Ishikawa (cell line): ENCODE results near the gene SRXN1.
A peak's percentile ranks its signal among the peaks of the same experiment; 100 is the strongest.

Source experiments
- CEBPB ChIP-seq: IDR thresholded peaks from 2 replicates; pipeline ENCODE4 v1.6.1; 2012
- CREB1 ChIP-seq: IDR thresholded peaks from 2 replicates; pipeline ENCODE4 v1.6.1; 2012; ENCODE audit warnings: low read depth
- EGR1 ChIP-seq: IDR thresholded peaks from 2 replicates; pipeline ENCODE4 v1.6.1; 2012
- EP300 ChIP-seq: IDR thresholded peaks from 2 replicates; pipeline ENCODE4 v1.6.1; 2012; ENCODE audit warnings: borderline replicate concordance
- FOXM1 ChIP-seq: IDR thresholded peaks from 2 replicates; pipeline ENCODE4 v1.6.1; 2012; ENCODE audit warnings: low read depth, borderline replicate concordance
- MAX ChIP-seq: IDR thresholded peaks from 2 replicates; pipeline ENCODE4 v1.6.1; 2012
- NFIC ChIP-seq: IDR thresholded peaks from 2 replicates; pipeline ENCODE4 v1.6.1; 2012
- RAD21 ChIP-seq: IDR thresholded peaks from 2 replicates; pipeline ENCODE4 v1.6.1; 2012; ENCODE audit warnings: low read depth
- REST ChIP-seq: IDR thresholded peaks from 2 replicates; pipeline ENCODE4 v1.6.1; 2012; ENCODE audit warnings: low read depth, mild to moderate bottlenecking
- TAF1 ChIP-seq: IDR thresholded peaks from 2 replicates; pipeline ENCODE4 v1.6.1; 2012; ENCODE audit warnings: low read depth, mild to moderate bottlenecking
- TCF12 ChIP-seq: IDR thresholded peaks from 2 replicates; pipeline ENCODE4 v1.6.1; 2012; ENCODE audit warnings: low read depth
- TEAD4 ChIP-seq: IDR thresholded peaks from 2 replicates; pipeline ENCODE4 v1.6.1; 2012
- USF1 ChIP-seq: IDR thresholded peaks from 2 replicates; pipeline ENCODE4 v1.6.1; 2012
- YY1 ChIP-seq: IDR thresholded peaks from 2 replicates; pipeline ENCODE4 v1.6.1; 2012; ENCODE audit warnings: low read depth
- ZBTB7A ChIP-seq: IDR thresholded peaks from 2 replicates; pipeline ENCODE4 v1.6.1; 2012; ENCODE audit warnings: low read depth

Gene SRXN1

GRCh38 chr20:663315-664090, 10.5 kb upstream of the SRXN1 start:
- TF ChIP-seq REST (no peak), YY1 (no peak), RAD21 (no peak), EP300 (no peak), USF1 (no peak), MAX (no peak), CREB1 (no peak), TCF12 (no peak), FOXM1 (no peak), CEBPB (no peak), ZBTB7A (no peak), EGR1 (no peak), TAF1 (no peak), NFIC (no peak), TEAD4 (no peak)

- TF ChIP-seq NFIC, result no peak
- TF ChIP-seq TAF1, result no peak
- no peak for TF ChIP-seq CREB1
These were observed 9.5 kb upstream of the SRXN1 start for GRCh38 chr20:662277-663192.

- TF ChIP-seq USF1 (no peak), EP300 (no peak), EGR1 (no peak), MAX (no peak), TEAD4 (no peak), FOXM1 (no peak), CREB1 (no peak), TAF1 (no peak), NFIC (no peak), REST (no peak), YY1 (no peak), TCF12 (no peak), CEBPB (no peak), RAD21 (no peak), ZBTB7A (no peak)
These were observed 8.7 kb upstream of the SRXN1 start for GRCh38 chr20:661474-662270.

GRCh38 chr20:658731-659291, 5.8 kb upstream of the SRXN1 start:
- TF ChIP-seq ZBTB7A, result no peak
- TF ChIP-seq YY1, result no peak
- no peak for TF ChIP-seq TAF1
- no peak for TF ChIP-seq EGR1
- TF ChIP-seq USF1, result peak; percentile 63
